ENCODE measurements around the gene RTN4RL2. TPM values are rescaled to one million over a fixed set of nuclear protein-coding genes. Genes with fewer than 3 reads are reported as not detected.

The RTN4RL2 gene
- total and polyA plus RNA-seq, 9 donors: 0.23 to 2.0 (median 0.68) TPM; not detected in 1

DNA sequence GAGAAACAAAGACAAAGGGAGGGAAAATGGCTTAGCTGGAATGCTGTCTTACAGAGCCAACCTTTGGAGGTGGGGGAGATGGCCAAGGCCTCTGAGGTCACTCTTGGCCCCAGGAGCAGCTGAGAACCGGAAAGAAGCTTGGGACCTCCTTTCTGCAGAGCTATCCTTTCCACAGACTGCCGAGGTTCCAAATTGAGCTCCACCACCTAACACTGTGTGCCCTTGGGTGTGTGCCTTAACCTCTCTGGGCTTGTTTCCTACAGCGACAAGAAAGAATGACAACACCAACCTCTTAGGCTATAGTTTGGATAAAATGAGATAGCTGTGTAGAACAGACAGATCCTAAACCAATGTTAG, 23.2 kb downstream of the RTN4RL2 start:
- no peak overlapping the region for H3K4me3 ChIP-seq
- WGBS, 3 donors: 20 to 43% (median 26%) methylated on average over 3 of the region's 3 CpGs
- DNase-seq: no peak
- intact Hi-C loops (cut with DNase I): no loop called here
- no peak overlapping the region for H3K27ac ChIP-seq
- peaks cover 5% of the 10 kb centered on the region for H3K4me1 ChIP-seq (ENCODE audit: insufficient read depth)
- H3K36me3 ChIP-seq: no peaks in the 10 kb centered on the region
- no peaks in the 10 kb centered on the region for H3K27me3 ChIP-seq
- H3K9me3 ChIP-seq: no peaks in the 10 kb centered on the region
- TF ChIP-seq EP300 (IDR thresholded peaks at IDR 0.05): no peak
- no peak for TF ChIP-seq POLR2A (IDR thresholded peaks at IDR 0.05)
- TF ChIP-seq, protein P1, sequence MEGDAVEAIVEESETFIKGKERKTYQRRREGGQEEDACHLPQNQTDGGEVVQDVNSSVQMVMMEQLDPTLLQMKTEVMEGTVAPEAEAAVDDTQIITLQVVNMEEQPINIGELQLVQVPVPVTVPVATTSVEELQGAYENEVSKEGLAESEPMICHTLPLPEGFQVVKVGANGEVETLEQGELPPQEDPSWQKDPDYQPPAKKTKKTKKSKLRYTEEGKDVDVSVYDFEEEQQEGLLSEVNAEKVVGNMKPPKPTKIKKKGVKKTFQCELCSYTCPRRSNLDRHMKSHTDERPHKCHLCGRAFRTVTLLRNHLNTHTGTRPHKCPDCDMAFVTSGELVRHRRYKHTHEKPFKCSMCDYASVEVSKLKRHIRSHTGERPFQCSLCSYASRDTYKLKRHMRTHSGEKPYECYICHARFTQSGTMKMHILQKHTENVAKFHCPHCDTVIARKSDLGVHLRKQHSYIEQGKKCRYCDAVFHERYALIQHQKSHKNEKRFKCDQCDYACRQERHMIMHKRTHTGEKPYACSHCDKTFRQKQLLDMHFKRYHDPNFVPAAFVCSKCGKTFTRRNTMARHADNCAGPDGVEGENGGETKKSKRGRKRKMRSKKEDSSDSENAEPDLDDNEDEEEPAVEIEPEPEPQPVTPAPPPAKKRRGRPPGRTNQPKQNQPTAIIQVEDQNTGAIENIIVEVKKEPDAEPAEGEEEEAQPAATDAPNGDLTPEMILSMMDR (IDR thresholded peaks at IDR 0.05): no peak

DNA sequence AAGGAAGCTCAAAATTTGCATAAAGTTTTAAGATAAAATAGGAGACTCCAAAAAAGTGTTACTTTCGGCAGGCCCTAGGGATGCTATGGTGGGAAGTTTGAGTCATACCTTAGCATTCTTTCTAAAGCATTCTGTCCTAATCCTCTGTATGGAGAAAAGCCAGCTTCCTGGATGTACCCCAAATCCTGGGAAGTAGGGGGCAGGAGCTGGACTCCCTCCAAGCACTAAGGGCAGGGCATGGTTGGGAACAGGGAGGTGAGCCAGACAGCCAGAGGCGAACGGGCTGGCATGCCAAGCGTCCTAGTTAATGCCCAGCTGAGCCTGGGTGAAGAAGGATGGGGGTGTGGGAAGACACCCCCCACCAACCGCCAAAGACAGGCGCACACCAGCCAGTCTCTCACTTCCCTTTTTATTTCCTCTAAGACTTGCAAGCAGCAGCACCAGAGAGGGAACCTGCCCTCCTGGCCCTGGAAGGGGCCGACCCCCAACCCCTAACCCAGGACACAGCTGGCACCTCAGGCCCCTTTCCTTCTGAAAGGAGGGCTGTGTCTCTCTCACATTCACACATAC, 23.9 kb downstream of the RTN4RL2 start:
- Histone ChIP-seq H3K9me3 (no peaks in the 10 kb centered on the region), H3K36me3 (no peaks in the 10 kb centered on the region), H3K27me3 (no peaks in the 10 kb centered on the region), H3K4me3 (no peak overlapping the region), H3K27ac (no peak overlapping the region), H3K4me1 (ENCODE audit: insufficient read depth) (peaks cover 5% of the 10 kb centered on the region)
- WGBS, 3 donors: 83 to 84% (median 83%) methylated on average over 7 of the region's 7 CpGs
- intact Hi-C loops (cut with DNase I): no loop called here
- TF ChIP-seq EP300 (IDR thresholded peaks at IDR 0.05): no peak
- TF ChIP-seq, protein P1 (IDR thresholded peaks at IDR 0.05): no peak
- TF ChIP-seq POLR2A (IDR thresholded peaks at IDR 0.05): no peak
- DNase-seq: no peak

DNA sequence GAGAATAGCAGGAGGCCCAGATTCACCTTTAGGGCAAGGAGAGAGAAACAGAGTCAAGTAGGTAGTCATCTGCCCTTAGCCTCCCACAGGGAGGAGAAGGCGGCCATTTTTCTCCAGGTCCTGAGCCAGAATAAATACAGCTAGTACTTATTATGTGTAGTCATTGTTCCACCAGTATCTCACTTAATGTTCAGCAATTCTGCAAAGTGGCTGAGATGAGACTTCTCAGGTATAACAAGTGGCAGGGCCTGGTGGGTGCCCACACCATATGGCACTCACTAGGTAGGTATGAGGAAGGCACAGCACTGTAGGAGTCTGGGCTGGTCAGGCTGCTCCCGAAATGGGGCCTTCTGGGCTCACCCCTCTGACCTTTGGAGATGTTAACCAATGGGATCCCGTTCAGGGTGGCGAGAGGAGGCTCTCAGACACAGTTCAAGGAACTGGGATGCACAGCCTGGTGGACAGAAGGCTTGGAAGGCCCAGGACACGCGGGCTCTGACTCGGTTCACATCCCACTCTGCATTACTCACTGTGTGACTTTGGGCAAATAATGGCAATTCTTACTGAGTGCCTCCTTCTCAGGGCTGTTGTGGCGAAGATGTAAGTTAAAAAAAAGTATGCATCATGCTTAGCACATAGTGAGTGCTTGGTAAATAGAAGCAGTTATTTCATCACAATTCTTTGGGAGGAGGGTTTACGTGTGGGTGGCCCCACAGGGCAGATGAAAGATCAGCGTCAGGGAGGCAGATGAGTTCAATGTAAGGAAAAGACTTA, 25.1 kb downstream of the RTN4RL2 start:
- Histone ChIP-seq H3K4me1 (ENCODE audit: insufficient read depth) (peaks cover 5% of the 10 kb centered on the region), H3K27me3 (no peaks in the 10 kb centered on the region), H3K36me3 (no peaks in the 10 kb centered on the region), H3K9me3 (no peaks in the 10 kb centered on the region), H3K4me3 (no peak overlapping the region), H3K27ac (no peak overlapping the region)
- TF ChIP-seq EP300 (IDR thresholded peaks at IDR 0.05) (no peak), POLR2A (IDR thresholded peaks at IDR 0.05) (no peak)
- TF ChIP-seq, protein P1 (IDR thresholded peaks at IDR 0.05): no peak
- DNase-seq: no peak
- WGBS, 3 donors: 84 to 92% (median 86%) methylated on average over 10 of the region's 10 CpGs
- intact Hi-C loops (cut with DNase I): no loop called here

DNA sequence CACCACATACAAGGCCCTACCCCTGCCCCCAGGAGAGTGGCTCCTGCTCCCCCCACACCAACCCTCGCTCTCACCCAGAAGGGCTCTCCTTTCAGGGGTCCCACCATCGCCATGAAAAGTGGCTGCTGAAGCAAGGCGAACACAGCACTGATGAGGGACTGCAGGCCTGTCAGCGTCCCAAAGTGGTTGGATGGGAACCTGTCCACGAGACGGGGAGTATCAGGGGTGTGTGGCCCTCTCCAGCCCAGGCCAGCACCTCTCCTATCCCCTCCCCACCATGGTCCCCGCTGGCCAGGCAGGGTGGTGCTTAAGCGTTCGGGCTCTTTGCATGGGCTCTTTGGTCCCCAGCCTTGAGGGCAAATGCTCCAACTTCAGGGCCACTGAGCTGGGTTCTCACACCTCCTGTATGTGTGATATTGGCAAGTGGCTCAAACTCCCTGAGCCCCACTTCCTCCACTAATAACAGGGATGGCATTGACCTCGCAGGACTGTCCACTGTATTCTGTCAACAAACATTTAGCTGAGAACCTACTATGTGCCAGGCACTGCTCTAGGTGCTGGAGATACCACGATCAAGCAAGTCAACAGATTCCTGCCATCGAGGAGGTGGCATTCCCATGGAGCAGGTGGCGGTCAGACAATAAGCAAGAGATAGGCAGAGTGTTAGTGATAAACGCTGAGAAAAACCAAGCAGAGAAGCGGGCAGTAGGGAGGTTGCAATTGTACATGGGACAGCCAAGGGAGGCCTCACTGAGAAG, 26.9 kb downstream of the RTN4RL2 start:
- TF ChIP-seq, protein P1 (IDR thresholded peaks at IDR 0.05): no peak
- TF ChIP-seq EP300 (IDR thresholded peaks at IDR 0.05) (no peak), POLR2A (IDR thresholded peaks at IDR 0.05) (no peak)
- intact Hi-C loops (cut with DNase I): no loop called here
- H3K27me3 ChIP-seq: no peaks in the 10 kb centered on the region
- H3K36me3 ChIP-seq: no peaks in the 10 kb centered on the region
- no peak overlapping the region for H3K27ac ChIP-seq
- no peak for DNase-seq
- H3K9me3 ChIP-seq: no peaks in the 10 kb centered on the region
- 92 to 94% (median 93%) methylated on average over 15 of the region's 15 CpGs for WGBS, 3 donors
- no peak overlapping the region for H3K4me3 ChIP-seq
- peaks cover 5% of the 10 kb centered on the region for H3K4me1 ChIP-seq (ENCODE audit: insufficient read depth)

All from ovary (tissue), 9 donors.